GM12878 (cell line): Measurements from ENCODE around the gene TBL1XR1. TPM values are rescaled to one million over a fixed set of nuclear protein-coding genes. Genes with fewer than 3 reads are reported as not detected.
"Not testable (repeated sequence)": the region's sequence is repeated elsewhere in the genome, so short reads cannot be mapped to it uniquely, and the experiment has no call there.

Source experiments
- ATAC-seq: fragments of 200-7000 bp; cut with Tn5 transposase; 3 replicates; pipeline ENCODE4 v1.9.1; 2020; ENCODE audit warnings: mild to moderate bottlenecking, moderate library complexity
- BruUV-seq: library from RNA; stranded (reverse); fragments of 400-500 nt; replicated peaks from 2 replicates; lab custom pipeline; 2021; lab: Mats Ljungman, UMichigan
- CTCF ChIA-PET: fragments of 300-600 bp; sonication (Branson Sonifier 250); formaldehyde crosslinking; extraction: SDS; loops from one replicate; lab custom pipeline; 2021; ENCODE audit warnings: inconsistent platforms; lab: Yijun Ruan, JAX
- POLR2A ChIA-PET: fragments of 350-600 bp; formaldehyde crosslinking; extraction: SDS; loops from one replicate; lab custom pipeline; 2021; ENCODE audit warnings: inconsistent platforms; lab: Charles Lee
- RAD21 ChIA-PET: fragments of 300-600 bp; sonication (Branson Sonifier 250); formaldehyde crosslinking; loops from one replicate; lab custom pipeline; 2023; ENCODE audit warnings: antibody characterized with exemption; ENCODE audit not compliant: unreplicated experiment; lab: Charles Lee
- SMC1A ChIA-PET: fragments of 300-600 bp; sonication (Branson Sonifier 250); formaldehyde crosslinking; loops from one replicate; lab custom pipeline; 2023; ENCODE audit not compliant: unreplicated experiment, uncharacterized antibody; lab: Charles Lee
- DNase-seq: peaks from one replicate; pipeline ENCODE4 v3.0.0-alpha.2; 2011; ENCODE audit warnings: low read depth, low spot score
- FAIRE-seq: peaks from 3 replicates; lab custom pipeline; 2011; peaks lifted over from hg19 to GRCh38; lab: Jason Lieb, UNC
- H2AFZ ChIP-seq: 2 replicates; pipeline ENCODE4 v1.6.0; 2011; ENCODE audit warnings: low read depth, low read length, control low read depth; ENCODE audit not compliant: control insufficient read depth
- H3K27ac ChIP-seq: 2 replicates; pipeline ENCODE4 v1.5.1; 2011; ENCODE audit warnings: control low read depth; ENCODE audit not compliant: control insufficient read depth, insufficient read depth
- H3K27me3 ChIP-seq, 2 experiments: replicated peaks in 1 of 2; 2 replicates each; pipeline versions ENCODE4 v1.6.0 to v1.6.1; 2011; ENCODE audit warnings: low read length in 1 of 2; ENCODE audit not compliant: control insufficient read depth in 2 of 2, insufficient read depth in 2 of 2
- H3K36me3 ChIP-seq, 2 experiments: 2 replicates each; pipeline ENCODE4 v1.5.1; 2011; ENCODE audit warnings: low read length in 1 of 2; ENCODE audit not compliant: control insufficient read depth in 2 of 2, insufficient read depth in 2 of 2
- H3K4me1 ChIP-seq: 2 replicates; pipeline ENCODE4 v1.6.1; 2011; ENCODE audit warnings: mild to moderate bottlenecking, low read length, moderate library complexity, mixed read lengths; ENCODE audit not compliant: control insufficient read depth, insufficient read depth
- H3K4me2 ChIP-seq: 2 replicates; pipeline ENCODE4 v1.6.0; 2011; ENCODE audit warnings: control low read depth; ENCODE audit not compliant: control insufficient read depth, insufficient read depth
- H3K4me3 ChIP-seq: fragments of 200-600 bp; sonication (generic); 2 replicates; pipeline ENCODE4 v1.5.1; 2016
- H3K79me2 ChIP-seq: 2 replicates; pipeline ENCODE4 v1.6.0; 2011; ENCODE audit warnings: low read length; ENCODE audit not compliant: control insufficient read depth, insufficient read depth
- H3K9ac ChIP-seq: 2 replicates; pipeline ENCODE4 v1.8.0; 2011; ENCODE audit warnings: low read length, control low read depth, mixed read lengths; ENCODE audit not compliant: control insufficient read depth, insufficient read depth
- H3K9me3 ChIP-seq: replicated peaks from 3 replicates; pipeline ENCODE4 v1.5.1; 2011; ENCODE audit warnings: mild to moderate bottlenecking, low read length; ENCODE audit not compliant: control insufficient read depth, insufficient read depth
- H4K20me1 ChIP-seq: 2 replicates; pipeline ENCODE4 v1.6.0; 2011; ENCODE audit not compliant: control insufficient read depth, insufficient read depth
- CUX1 ChIP-seq: IDR thresholded peaks from 2 replicates; pipeline ENCODE4 v1.6.1; 2012; ENCODE audit warnings: improper control_type of control experiment, low read depth, low read length; ENCODE audit not compliant: insufficient replicate concordance
- JUNB ChIP-seq: IDR thresholded peaks from 2 replicates; pipeline ENCODE4 v1.6.1; 2016; ENCODE audit warnings: antibody characterized with exemption, mild to moderate bottlenecking
- NFIC ChIP-seq: IDR thresholded peaks from 2 replicates; pipeline ENCODE4 v1.6.1; 2012; ENCODE audit warnings: low read depth, mild to moderate bottlenecking, inconsistent platforms, low read length, moderate library complexity
- NR2C2 ChIP-seq: IDR thresholded peaks from 2 replicates; pipeline ENCODE4 v1.6.1; 2011; ENCODE audit warnings: borderline replicate concordance, low read depth; ENCODE audit not compliant: control insufficient read depth, insufficient read length
- RB1 ChIP-seq: fragments of 450-650 bp; formaldehyde crosslinking; IDR thresholded peaks from 2 replicates; pipeline ENCODE4 v1.6.1; 2017; ENCODE audit warnings: mild to moderate bottlenecking, borderline replicate concordance
- RUNX3 ChIP-seq: IDR thresholded peaks from 2 replicates; pipeline ENCODE4 v1.6.1; 2012; ENCODE audit warnings: low read length, inconsistent platforms
- WRNIP1 ChIP-seq: IDR thresholded peaks from 2 replicates; pipeline ENCODE4 v1.6.1; 2011; ENCODE audit warnings: low read depth, low read length, improper control_type of control experiment, borderline replicate concordance
- ZNF207 ChIP-seq: fragments of 450-650 bp; IDR thresholded peaks from 2 replicates; pipeline ENCODE4 v1.6.1; 2014; ENCODE audit warnings: antibody characterized with exemption, mild to moderate bottlenecking, borderline replicate concordance
- ZNF384 ChIP-seq: IDR thresholded peaks from 2 replicates; pipeline ENCODE4 v1.6.1; 2012; ENCODE audit warnings: low read depth, mild to moderate bottlenecking, low read length, improper control_type of control experiment, borderline replicate concordance
- WGBS: methylation state at CpG from one replicate; pipeline ENCODE4 v1.1.6; 2016; ENCODE audit warnings: low lambda C conversion rate; ENCODE audit not compliant: insufficient replicate concordance, insufficient coverage; ENCODE audit errors: missing lambda C conversion rate; 5-methylcytosine and 5-hydroxymethylcytosine counted together
- in situ Hi-C: fragments of 300-500 bp; cut with MboI; formaldehyde crosslinking; loops from 9 replicates; pipeline ENCODE4 v1.14.3; 2018; ENCODE audit warnings: mixed read lengths
- intact Hi-C: fragments of 100-400 bp; cut with micrococcal nuclease; formaldehyde crosslinking; loops from one replicate; pipeline ENCODE4 v1.14.2; 2022; ENCODE audit not compliant: unreplicated experiment
- polyA plus RNA-seq, 11 experiments: library from polyadenylated mRNA; depleted of rRNA in 4 of 11; unstranded in 6 of 11; stranded (reverse) in 5 of 11; fragments of >200 nt; fragmentation: Nextera tagmentation in 4 of 11; fragmentation: Illumina TruSeq in 1 of 11; extraction: Ambion mirVana in 4 of 11; extraction: Trizol in 1 of 11; gene quantifications; 1 replicate in 1 of 11; 2 replicates in 10 of 11; pipeline versions ENCODE4 v1.2.1 to v1.2.3, GENCODE V29; 2011 to 2016; ENCODE audit warnings: inconsistent platforms in 2 of 11, missing spikeins in 2 of 11, low read depth in 1 of 11
- total RNA-seq, 4 experiments: library from RNA; depleted of rRNA in 3 of 4; stranded (reverse); fragments of >200 nt in 3 of 4; fragmentation: Illumina TruSeq in 1 of 4; extraction: Trizol in 1 of 4; gene quantifications; 2 replicates each; pipeline versions ENCODE4 v1.2.1 to v1.2.3, GENCODE V29; 2013 to 2021

The TBL1XR1 gene
- total and polyA plus RNA-seq, 10 of the 15 experiments (the other 5 are each of a cell fraction or from before 2014, with no cell fraction given): 13.0 to 115 (median 60.4) TPM

DNA sequence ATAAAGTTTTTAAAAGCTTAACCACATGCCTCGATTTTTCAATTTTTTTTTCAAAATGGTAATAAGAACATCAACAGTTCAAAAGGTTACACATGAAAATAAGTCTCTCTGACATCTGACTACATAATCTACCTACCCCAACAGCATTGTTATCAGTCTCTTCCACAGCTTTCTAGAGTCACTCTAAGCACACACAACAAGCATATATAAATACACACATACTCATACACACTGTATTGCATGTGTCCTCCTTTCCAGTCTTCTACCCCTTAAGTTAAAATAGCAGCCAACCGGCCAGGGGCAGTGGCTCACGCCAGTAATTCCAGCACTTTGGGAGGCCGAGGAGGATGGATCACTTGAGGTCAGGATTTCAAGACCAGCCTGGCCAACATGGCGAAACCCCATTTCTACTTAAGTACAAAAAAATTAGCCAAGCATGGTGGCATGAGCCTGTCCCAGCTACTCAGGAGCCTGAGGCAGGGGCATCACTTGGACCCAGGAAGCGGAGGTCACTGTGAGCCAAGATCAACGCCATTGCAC is 12.2 kb downstream of the TBL1XR1 start (continued):
- TF ChIP-seq ZNF207 (no peak), RB1 (no peak), WRNIP1 (no peak), NR2C2 (no peak), CUX1 (no peak)

GRCh38 chr3:177184602-177185001 is 12.7 kb downstream of the TBL1XR1 start:
- H2AFZ ChIP-seq, H3K36me3 ChIP-seq, DNase-seq, BruUV-seq, H3K9ac ChIP-seq, H3K4me1 ChIP-seq, POLR2A ChIA-PET, in situ Hi-C loops, H4K20me1 ChIP-seq, H3K4me3 ChIP-seq, intact Hi-C loops, H3K9me3 ChIP-seq, H3K27me3 ChIP-seq, FAIRE-seq: not testable (repeated sequence)
- CTCF ChIA-PET: interaction anchor here (0.6 kb wide), 1 partner anchor 22 kb away, joined by 3 read pairs; no protein-coding TSS in a partner anchor
- peak; percentile 90 for ATAC-seq
- RAD21 ChIA-PET: interaction anchor here (0.8 to 2.0 kb wide), 5 partner anchors 10 to 53 kb away, joined by 3 to 4 read pairs (median 4); no protein-coding TSS in a partner anchor
- 29% methylated on average over 3 of the region's 3 CpGs for WGBS
- H3K27ac ChIP-seq: peak overlapping the region; percentile 56; the same call in 1 of the 2 replicates
- peaks cover 94% of the 10 kb centered on the region for H3K79me2 ChIP-seq
- SMC1A ChIA-PET: interaction anchor here (0.7 to 2.6 kb wide), 6 partner anchors 9 to 497 kb away, joined by 3 to 11 read pairs (median 5); no protein-coding TSS in a partner anchor
- peak overlapping the region; percentile 72 for H3K4me2 ChIP-seq
- TF ChIP-seq JUNB (peak; percentile 39; the same call in 1 of the 2 replicates), ZNF384 (peak; percentile 60; the same call in 1 of the 2 replicates), NFIC (0 out of 2 replicates have a peak, but pooled peaks have one; percentile 43), RUNX3 (peak; percentile 42)
